OCI-LY3 (cell line): ENCODE measurements around the gene CD247.

Source experiments
- H2AFZ ChIP-seq: fragments of 200-600, 300-600 bp; shearing (Covaris generic); 2 replicates; pipeline ENCODE4 v1.6.0; 2014; ENCODE audit warnings: antibody characterized with exemption, low read depth, low read length
- H3K27ac ChIP-seq: fragments of 200-600, 300-600 bp; sonication (generic); 2 replicates; pipeline ENCODE4 v1.5.1; 2014; ENCODE audit warnings: mild to moderate bottlenecking, low read length, moderate library complexity, mixed read lengths
- H3K27me3 ChIP-seq: fragments of 200-600, 300-600 bp; sonication (generic); 2 replicates; pipeline ENCODE4 v1.6.1; 2014; ENCODE audit warnings: low read depth, low read length, mixed read lengths
- H3K36me3 ChIP-seq: fragments of 200-600, 300-600 bp; sonication (generic); replicated peaks from 2 replicates; pipeline ENCODE3; 2014; ENCODE audit warnings: low read depth, low read length, mixed read lengths
- H3K4me1 ChIP-seq: fragments of 300-600, 200-600 bp; sonication (generic); 2 replicates; pipeline ENCODE4 v1.6.1; 2014; ENCODE audit warnings: low read length, mixed read lengths
- H3K4me2 ChIP-seq: fragments of 200-600, 300-600 bp; sonication (generic); 2 replicates; pipeline ENCODE4 v1.6.1; 2014; ENCODE audit warnings: low read length, mixed read lengths
- H3K4me3 ChIP-seq: fragments of 300-600, 200-600 bp; sonication (generic); 2 replicates; pipeline ENCODE4 v1.5.1; 2014; ENCODE audit warnings: antibody characterized with exemption, mild to moderate bottlenecking, low read length, moderate library complexity
- H3K79me2 ChIP-seq: fragments of 300-600, 200-600 bp; shearing (Covaris generic); 2 replicates; pipeline ENCODE4 v1.6.1; 2014; ENCODE audit warnings: mild to moderate bottlenecking, low read length, mixed read lengths
- H3K9ac ChIP-seq: fragments of 300-600, 200-600 bp; shearing (Covaris generic); 2 replicates; pipeline ENCODE4 v1.6.0; 2014; ENCODE audit warnings: mild to moderate bottlenecking, low read length, moderate library complexity
- H3K9me3 ChIP-seq: fragments of 200-600, 300-600 bp; shearing (Covaris generic); 2 replicates; pipeline ENCODE4 v1.6.1; 2014; ENCODE audit warnings: low read length, mixed read lengths; ENCODE audit not compliant: insufficient read depth
- H4K20me1 ChIP-seq: fragments of 200-600, 300-600 bp; sonication (generic); 2 replicates; pipeline ENCODE4 v1.6.1; 2016; ENCODE audit warnings: low read length, mixed read lengths; ENCODE audit not compliant: insufficient read depth
- CTCF ChIP-seq: fragments of 200-600, 300-600 bp; sonication (generic); IDR thresholded peaks from 2 replicates; pipeline ENCODE4 v1.5.1; 2014; ENCODE audit warnings: antibody characterized with exemption, low read length, low read depth
- EZH2phosphoT487 ChIP-seq: fragments of 200-600 bp; shearing (Covaris generic); IDR thresholded peaks from 2 replicates; pipeline ENCODE4 v1.6.1; 2018; ENCODE audit warnings: antibody characterized with exemption, mixed run types, low read depth

CD247 gene

DNA sequence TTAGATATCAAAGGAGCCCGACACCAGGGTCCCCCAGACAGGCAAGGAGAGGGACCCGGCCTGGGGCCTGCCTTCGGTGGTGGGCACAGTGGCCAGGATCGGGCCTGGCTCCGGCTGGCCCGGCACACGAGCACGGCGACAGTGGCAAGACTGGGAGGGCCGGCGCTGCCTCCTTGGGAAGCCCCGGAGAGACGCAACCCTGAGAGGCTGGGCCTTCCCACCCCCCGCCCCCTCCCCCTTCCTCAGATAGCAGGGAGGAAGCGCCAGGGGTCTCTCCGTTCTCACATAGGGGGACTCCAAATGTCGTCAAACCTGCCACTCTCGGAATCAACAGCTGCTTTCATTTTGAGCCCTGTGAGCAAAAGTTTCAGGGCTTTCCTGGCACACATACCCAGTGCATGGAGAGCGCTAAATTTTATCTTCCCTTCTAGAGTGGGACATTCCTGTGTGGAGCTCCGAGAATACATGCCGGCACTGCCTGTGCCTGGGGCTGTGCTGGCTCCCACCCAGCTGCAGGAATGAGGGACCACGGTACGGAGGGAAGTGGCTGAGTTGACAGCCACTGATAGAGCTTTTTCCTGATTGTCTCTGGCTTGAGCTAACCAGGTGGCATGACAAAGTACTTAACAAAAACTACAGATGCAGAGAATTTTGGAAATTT lies 62.4 kb downstream of the CD247 start:
- Histone ChIP-seq H3K27me3 (peaks cover 39% of the 10 kb centered on the region), H3K27ac (no peak overlapping the region), H3K4me2 (peak overlapping the region; percentile 93), H2AFZ (peak overlapping the region; percentile 84), H4K20me1 (no peaks in the 10 kb centered on the region), H3K4me1 (peaks cover 7% of the 10 kb centered on the region), H3K36me3 (no peaks in the 10 kb centered on the region), H3K79me2 (no peaks in the 10 kb centered on the region), H3K4me3 (peak overlapping the region; percentile 90), H3K9me3 (no peaks in the 10 kb centered on the region), H3K9ac (peak overlapping the region; percentile 77)
- TF ChIP-seq EZH2phosphoT487 (no peak), CTCF (no peak)

GRCh38 chr1:167454894-167455785 lies 63.2 kb downstream of the CD247 start:
- Histone ChIP-seq H3K27ac (no peak overlapping the region), H3K9me3 (no peaks in the 10 kb centered on the region), H3K9ac (peak overlapping the region; percentile 77), H4K20me1 (no peaks in the 10 kb centered on the region), H3K79me2 (no peaks in the 10 kb centered on the region), H3K4me1 (peaks cover 13% of the 10 kb centered on the region), H3K36me3 (no peaks in the 10 kb centered on the region), H3K4me2 (peak overlapping the region; percentile 93), H3K27me3 (peaks cover 39% of the 10 kb centered on the region), H3K4me3 (peak overlapping the region; percentile 90), H2AFZ (peak overlapping the region; percentile 84)
- TF ChIP-seq EZH2phosphoT487 = no peak
- no peak for TF ChIP-seq CTCF

- H3K9me3 ChIP-seq = no peaks in the 10 kb centered on the region
- no peaks in the 10 kb centered on the region for H4K20me1 ChIP-seq
- no peaks in the 10 kb centered on the region for H3K36me3 ChIP-seq
- no peak overlapping the region for H3K27ac ChIP-seq
- H2AFZ ChIP-seq = peak overlapping the region; percentile 84
- H3K27me3 ChIP-seq = peaks cover 33% of the 10 kb centered on the region
- H3K79me2 ChIP-seq = no peaks in the 10 kb centered on the region
- peak overlapping the region; percentile 90 for H3K4me3 ChIP-seq
- H3K4me2 ChIP-seq = peak overlapping the region; percentile 93
- H3K9ac ChIP-seq = peak overlapping the region; percentile 77
- peaks cover 13% of the 10 kb centered on the region for H3K4me1 ChIP-seq
- TF ChIP-seq EZH2phosphoT487 (no peak), CTCF (no peak)
Observed at GRCh38 chr1:167454304-167454893, 63.9 kb downstream of the CD247 start.

DNA sequence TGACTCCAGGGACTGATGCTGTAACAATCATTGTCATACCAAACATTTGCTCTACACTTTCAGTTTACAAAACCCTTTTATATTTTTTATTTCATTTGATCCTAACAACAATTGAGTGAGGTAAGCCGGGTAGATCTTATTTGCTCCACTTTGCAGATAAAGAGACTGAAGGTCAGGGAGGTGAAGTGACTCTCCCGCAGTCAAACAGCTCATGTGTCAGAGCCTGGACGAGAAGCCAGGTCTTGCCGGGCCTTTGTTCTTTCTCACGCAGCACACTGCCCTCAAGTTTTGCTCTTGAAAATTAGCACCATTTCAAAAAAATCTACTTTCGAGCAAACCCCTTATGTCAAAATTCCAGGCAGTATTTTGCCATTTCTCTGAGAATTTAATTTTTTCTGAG lies 65.2 kb downstream of the CD247 start:
- Histone ChIP-seq H3K4me1 (peaks cover 16% of the 10 kb centered on the region), H3K9ac (no peak overlapping the region), H3K4me2 (no peak overlapping the region), H3K36me3 (no peaks in the 10 kb centered on the region), H3K9me3 (no peaks in the 10 kb centered on the region), H3K27ac (no peak overlapping the region), H4K20me1 (no peaks in the 10 kb centered on the region), H3K79me2 (no peaks in the 10 kb centered on the region), H3K4me3 (no peak overlapping the region), H3K27me3 (peaks cover 31% of the 10 kb centered on the region), H2AFZ (no peak overlapping the region)
- TF ChIP-seq CTCF = no peak
- no peak for TF ChIP-seq EZH2phosphoT487
